ENCODE measurements around the gene CSPG4.
"Not testable (repeated sequence)": the region's sequence is repeated elsewhere in the genome, so short reads cannot be mapped to it uniquely, and the experiment has no call there.

CSPG4 gene

GRCh38 chr15:75723847-75724660 lies 11.4 kb upstream of the CSPG4 start:
- DNase-seq: peak; percentile 59

GRCh38 chr15:75723171-75723846 lies 10.7 kb upstream of the CSPG4 start:
- DNase-seq: peak; percentile 47

GRCh38 chr15:75721923-75722870 lies 9.5 kb upstream of the CSPG4 start:
- DNase-seq: no peak

- DNase-seq: no peak
These were observed 8.9 kb upstream of the CSPG4 start for GRCh38 chr15:75721480-75721922.

GRCh38 chr15:75720787-75721479 lies 8.3 kb upstream of the CSPG4 start:
- peak; percentile 86 for DNase-seq

GRCh38 chr15:75720297-75720696 lies 7.6 kb upstream of the CSPG4 start:
- DNase-seq: no peak

- no peak for DNase-seq
These were observed 5.7 kb upstream of the CSPG4 start for GRCh38 chr15:75718328-75718727.

GRCh38 chr15:75717001-75717400 lies 4.4 kb upstream of the CSPG4 start:
- not testable (repeated sequence) for DNase-seq

- DNase-seq: not testable (repeated sequence)
These were observed 3.8 kb upstream of the CSPG4 start for GRCh38 chr15:75716249-75716950.

- DNase-seq: not testable (repeated sequence)
These were observed 2.7 kb upstream of the CSPG4 start for GRCh38 chr15:75715312-75715832.

GRCh38 chr15:75714195-75714594 lies 1.5 kb upstream of the CSPG4 start:
- no peak for DNase-seq

- peak; percentile 22 for DNase-seq
These were observed 769 bp upstream of the CSPG4 start for GRCh38 chr15:75713338-75713895.

- DNase-seq: not testable (repeated sequence)
These were observed 1.2 kb downstream of the CSPG4 start for GRCh38 chr15:75711495-75711894.

GRCh38 chr15:75710874-75711273 lies 1.8 kb downstream of the CSPG4 start:
- DNase-seq: not testable (repeated sequence)

GRCh38 chr15:75709458-75709857 lies 3.2 kb downstream of the CSPG4 start:
- peak; percentile 42 for DNase-seq

- no peak for DNase-seq
These were observed 6.0 kb downstream of the CSPG4 start for GRCh38 chr15:75706682-75706954.

GRCh38 chr15:75705854-75706681 lies 6.6 kb downstream of the CSPG4 start:
- DNase-seq: no peak

- not testable (repeated sequence) for DNase-seq
These were observed 7.3 kb downstream of the CSPG4 start for GRCh38 chr15:75705375-75705774.

GRCh38 chr15:75704618-75705017 lies 8.0 kb downstream of the CSPG4 start:
- no peak for DNase-seq

GRCh38 chr15:75704263-75704615 lies 8.4 kb downstream of the CSPG4 start:
- DNase-seq: no peak

Measured in NCI-H69 (cell line).